ENCODE results near the gene L3MBTL1.

Gene L3MBTL1

GRCh38 chr20:43536041-43536816, 28.7 kb downstream of the L3MBTL1 start:
- DNase-seq (ENCODE audit: low read depth), result no peak

- peak; percentile 56 for DNase-seq (ENCODE audit: low read depth)
Measured at GRCh38 chr20:43536817-43537440, 29.4 kb downstream of the L3MBTL1 start.

DNA sequence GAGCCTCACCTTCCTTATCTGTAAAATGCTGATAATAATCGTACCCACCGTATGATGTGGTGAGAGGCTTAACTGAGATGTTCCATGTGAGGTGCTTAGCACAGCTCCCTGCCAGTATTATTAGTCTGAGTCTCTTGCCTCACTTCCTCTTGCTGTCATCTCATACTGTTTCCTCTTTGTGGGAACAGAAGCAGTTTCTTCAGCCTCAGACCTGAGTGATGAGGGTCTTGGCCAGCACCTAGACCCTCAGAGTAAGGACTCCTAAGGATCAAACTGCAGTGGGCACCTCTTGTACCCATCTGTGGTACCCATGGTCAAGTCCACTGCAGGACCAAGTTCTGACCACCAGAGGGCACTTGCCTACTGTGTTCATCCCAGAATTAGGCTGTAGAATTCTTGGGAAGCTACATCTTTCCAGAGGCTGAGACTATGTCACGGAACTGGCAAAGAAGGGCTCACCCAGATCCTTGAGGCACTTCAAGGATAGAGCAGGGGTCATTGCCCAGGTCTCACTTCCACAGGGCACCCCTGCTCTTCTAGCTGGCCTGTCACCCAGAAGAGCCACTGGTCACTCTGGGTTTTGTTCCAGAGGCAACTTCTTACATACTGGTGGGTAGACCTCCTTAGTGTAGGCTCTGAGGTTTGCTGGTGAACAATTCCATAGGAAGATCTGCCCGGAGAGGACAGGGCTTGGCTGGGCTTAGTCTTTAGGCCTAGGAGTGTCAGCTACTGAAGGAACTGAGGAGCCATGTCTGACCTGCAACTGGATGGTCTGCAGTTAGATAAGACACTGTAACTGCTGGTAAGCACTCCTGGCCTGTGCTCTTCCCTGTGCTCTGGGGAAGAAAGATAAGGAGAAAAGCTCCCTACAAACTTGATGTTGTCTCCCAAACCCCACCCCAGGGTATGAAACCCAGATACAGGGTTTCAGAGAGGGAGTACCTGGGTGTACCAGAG, 30.7 kb downstream of the L3MBTL1 start:
- peak; percentile 39 for DNase-seq (ENCODE audit: low read depth)

DNA sequence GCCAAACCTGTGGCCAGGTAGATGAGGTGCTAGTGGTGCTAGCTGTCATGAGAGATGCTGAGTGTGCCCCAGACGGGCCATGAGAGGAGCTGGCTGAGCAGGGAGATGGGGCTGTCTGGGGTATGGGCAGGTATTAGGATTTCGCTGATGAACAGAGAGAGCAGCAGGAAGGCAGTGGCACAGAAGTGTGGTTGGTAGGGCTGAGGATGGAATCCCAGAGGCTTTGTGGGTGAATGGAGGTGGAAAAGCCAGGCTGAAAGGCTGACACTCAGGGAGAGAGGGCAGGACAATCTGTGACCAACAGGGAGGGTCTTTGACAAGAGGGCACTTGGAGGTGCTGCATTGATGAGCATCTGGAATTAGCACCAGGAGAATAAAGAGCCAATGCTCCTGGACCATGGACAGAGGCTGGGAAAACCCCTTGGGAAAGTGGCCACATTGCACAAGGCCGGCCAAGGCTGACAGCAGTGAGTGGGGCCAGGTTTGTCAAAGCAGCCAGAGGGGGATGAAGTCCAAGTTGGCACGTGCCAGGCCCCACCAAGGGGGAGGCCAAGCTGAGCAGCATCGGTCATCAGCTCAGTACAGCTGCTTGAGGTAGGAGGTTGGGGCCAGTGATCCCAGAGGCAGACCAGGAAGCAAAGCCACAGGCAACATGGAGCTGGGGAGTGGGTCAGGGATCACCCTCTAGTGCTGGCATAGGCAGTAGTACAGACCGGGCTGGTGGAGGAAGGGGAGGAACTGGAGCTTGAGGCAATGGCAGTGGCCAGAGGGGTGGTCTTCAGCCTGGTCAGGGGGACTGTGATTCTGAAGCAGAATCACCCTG, 31.6 kb downstream of the L3MBTL1 start:
- peak; percentile 12 for DNase-seq (ENCODE audit: low read depth)

DNA sequence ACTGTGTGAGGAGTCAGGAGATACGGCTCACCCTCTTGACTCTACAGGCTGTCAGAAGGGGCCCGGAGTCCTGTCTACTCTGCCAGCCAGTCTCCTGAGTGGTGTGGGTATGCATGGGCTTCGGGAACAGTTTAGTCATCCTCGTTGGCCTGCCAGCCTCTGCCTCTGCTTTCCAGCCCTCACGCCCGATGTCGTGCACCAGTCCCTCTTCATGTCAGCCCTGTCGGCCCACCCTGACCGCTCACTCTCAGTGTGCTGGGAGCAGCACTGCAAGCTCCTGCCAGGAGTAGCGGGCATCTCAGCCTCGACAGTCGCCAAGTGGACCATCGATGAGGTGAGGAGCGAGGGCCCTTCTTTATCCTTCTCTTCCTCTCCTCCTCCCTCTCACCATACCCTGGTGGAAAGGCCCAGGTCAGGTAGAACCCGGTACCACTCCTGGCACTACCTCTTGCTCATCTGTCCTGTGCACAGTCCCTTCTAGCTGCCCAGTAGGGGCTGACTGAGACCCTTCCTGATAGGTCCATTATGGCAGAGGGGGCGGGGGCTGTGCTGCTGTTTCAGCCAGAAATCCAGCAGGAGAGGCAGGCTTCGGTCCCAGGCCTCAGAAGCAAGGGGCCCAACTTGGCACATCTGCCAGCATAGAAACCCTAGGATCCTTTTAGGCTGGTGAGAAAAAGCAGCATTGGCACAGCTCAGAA, 32.6 kb downstream of the L3MBTL1 start:
- no peak for DNase-seq (ENCODE audit: low read depth)

GRCh38 chr20:43540673-43541060, 33.2 kb downstream of the L3MBTL1 start:
- no peak for DNase-seq (ENCODE audit: low read depth)

- peak; percentile 60 for DNase-seq (ENCODE audit: low read depth)
Measured at GRCh38 chr20:43541214-43541613, 33.7 kb downstream of the L3MBTL1 start.

GRCh38 chr20:43542161-43542560, 34.7 kb downstream of the L3MBTL1 start:
- DNase-seq (ENCODE audit: low read depth), result no peak

GRCh38 chr20:43542674-43543073, 35.2 kb downstream of the L3MBTL1 start:
- DNase-seq (ENCODE audit: low read depth), result no peak

GRCh38 chr20:43543138-43543537, 35.6 kb downstream of the L3MBTL1 start:
- no peak for DNase-seq (ENCODE audit: low read depth)

DNA sequence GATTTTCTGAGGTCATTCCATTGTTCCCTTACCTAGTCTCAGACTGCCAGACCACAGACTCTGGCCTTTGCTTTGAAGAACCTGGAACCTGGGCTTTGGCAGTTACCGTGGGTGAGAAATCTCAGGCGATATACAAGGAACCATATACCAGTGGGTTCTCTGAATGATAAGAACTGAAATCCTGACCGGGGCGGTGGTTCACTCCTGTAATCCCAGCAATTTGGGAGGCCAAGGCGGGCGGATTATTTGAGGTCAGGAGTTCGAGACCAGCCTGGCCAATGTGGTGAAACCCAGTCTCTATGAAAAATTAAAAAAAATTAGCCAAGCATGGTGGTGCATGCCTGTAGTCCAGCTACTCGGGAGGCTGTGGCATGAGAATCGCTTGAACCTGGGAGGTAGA, 37.0 kb downstream of the L3MBTL1 start:
- no peak for DNase-seq (ENCODE audit: low read depth)

- no peak for DNase-seq (ENCODE audit: low read depth)
Measured at GRCh38 chr20:43545837-43546578, 38.5 kb downstream of the L3MBTL1 start.

DNA sequence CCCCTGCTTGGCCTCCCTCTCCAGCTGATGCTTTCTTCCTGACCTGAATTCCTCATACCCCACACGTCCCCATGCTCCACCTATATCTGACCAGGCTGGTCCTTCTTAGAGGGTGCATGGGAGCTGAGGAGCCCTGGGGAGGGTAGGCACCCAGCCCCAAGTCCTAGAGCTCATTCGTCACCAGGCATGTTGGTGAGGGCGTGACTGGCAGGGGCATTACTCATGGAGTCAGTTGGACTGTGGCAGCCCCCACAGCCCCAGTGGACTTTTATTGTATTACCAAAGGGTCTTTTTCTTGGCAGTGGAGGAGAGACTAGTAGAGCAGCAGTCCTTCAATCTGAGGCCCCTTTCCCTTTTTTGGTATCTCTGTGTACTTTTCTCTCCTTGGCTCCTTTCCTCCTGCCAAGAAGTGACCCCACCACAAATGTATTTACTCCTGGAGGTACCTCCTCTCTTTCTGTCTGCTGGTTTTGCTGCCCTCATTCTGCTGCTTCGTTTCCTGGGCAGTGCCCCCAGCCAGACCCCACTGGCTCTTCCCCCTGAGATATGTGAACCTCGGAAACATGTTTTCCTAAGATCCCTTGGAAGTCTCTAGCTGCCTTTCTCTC, 40.9 kb downstream of the L3MBTL1 start:
- no peak for DNase-seq (ENCODE audit: low read depth)

DNA sequence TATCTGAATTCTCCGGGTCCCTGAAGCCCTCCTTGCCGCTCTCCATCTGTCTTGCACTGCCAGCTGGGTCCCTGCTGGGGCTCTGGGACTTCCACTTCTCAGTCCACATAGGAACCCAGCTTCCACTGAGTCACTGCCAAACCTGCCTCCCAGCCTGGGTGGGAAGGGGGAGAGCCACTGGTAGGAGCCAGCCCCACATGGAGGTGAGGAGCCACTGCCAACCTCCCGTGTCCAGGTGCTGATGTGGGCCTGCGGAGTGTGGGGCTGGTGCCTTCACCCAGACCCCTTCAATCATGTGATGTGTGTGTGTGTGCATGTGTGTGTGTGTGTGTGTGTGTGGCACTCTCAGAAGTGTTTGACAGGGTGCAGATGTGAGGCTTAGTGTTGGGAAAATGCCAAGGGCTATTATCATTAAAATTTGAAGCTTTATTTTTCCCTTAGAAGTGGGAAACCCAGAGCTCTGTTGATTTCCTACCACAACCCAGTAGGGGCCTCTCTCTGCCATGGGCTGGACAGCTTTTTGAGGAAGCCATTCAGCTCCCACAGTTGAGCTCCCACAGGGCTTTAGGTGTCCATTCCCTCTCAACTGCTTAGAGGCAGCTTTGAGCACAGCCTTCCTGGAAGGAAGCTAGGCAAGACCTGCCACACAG, 42.0 kb downstream of the L3MBTL1 start:
- no peak for DNase-seq (ENCODE audit: low read depth)

DNA sequence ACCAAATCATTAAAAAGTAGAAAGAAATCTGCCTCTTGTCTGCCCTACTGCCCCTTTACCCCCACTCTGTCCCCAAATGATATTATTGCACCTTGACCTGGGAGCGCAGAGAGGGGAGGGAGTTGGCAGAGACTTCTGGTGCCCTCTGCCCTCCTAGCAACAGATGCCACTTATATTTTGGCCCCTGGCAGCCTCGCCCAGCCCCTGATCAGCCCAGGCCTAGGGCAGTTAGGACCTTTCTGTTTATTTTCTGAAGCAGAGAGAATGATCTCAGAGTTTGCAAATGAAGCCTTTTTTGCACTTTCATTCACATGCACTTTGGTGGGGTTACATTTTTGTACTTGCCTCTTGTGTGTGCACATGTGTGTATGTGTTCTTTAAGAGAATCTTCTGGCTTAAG, 43.0 kb downstream of the L3MBTL1 start:
- DNase-seq (ENCODE audit: low read depth), result no peak

GRCh38 chr20:43554369-43554768, 46.9 kb downstream of the L3MBTL1 start:
- DNase-seq (ENCODE audit: low read depth), result no peak

- peak; percentile 61 for DNase-seq (ENCODE audit: low read depth)
Measured at GRCh38 chr20:43558412-43559146, 51.1 kb downstream of the L3MBTL1 start, which contains the start of gene SGK2. Gene SGK2, plus strand, starts transcription at chr20:43559027. Its CDS starts 7,469 bp downstream, at chr20:43566496.

DNA sequence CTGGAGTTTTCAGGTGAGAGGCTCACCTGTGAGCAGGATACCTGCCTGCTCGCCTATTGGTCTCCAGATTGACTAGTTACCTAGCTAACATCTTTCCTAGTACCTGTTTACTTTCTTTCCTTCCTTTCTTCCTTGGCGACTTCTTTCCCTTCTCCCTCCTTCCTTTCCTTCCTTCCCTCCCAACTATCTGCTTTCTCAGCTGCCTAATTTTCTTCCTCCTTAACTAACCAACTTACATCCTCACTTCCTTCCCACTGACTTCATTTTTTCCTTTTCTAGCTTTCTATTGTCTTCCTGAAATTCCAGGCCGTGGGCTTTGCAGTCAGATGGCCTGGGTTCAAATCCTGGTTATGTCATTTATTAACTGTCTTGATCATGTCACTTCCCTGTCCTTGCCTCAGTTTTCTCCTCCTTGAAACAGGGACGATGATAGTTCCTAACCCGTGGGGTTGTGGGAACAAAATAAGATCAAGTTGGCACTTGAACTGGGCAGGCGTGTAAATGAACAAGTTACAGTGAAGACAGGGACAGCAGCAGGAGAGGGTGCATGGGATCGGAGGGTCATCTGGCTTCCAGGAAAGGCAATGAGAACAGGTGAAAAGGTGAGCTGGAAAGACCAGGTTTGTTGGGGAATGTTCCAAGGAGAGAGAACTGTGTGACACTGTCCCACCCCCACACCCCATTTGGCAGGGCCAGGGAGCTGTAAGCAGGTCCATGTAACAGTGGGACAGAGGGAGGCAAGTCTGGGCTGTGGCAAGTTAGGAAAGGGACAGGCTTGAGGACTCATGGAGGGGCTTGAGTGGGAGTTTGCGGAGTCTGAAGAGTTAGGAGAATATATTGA, 51.9 kb downstream of the L3MBTL1 start:
- no peak for DNase-seq (ENCODE audit: low read depth)
